GM12865 (cell line): ENCODE results near the gene BRPF1.

ENCODE experiments used
- DNase-seq: peaks from one replicate; pipeline ENCODE4 v3.0.0; 2010; ENCODE audit warnings: low read depth
- H3K4me3 ChIP-seq: 2 replicates; pipeline ENCODE4 v1.5.1; 2011; ENCODE audit warnings: mild to moderate bottlenecking, low read depth, low read length, control low read depth
- CTCF ChIP-seq: IDR thresholded peaks from 2 replicates; pipeline ENCODE4 v1.5.1; 2011; ENCODE audit warnings: low read length, control low read depth, low read depth, inconsistent platforms; ENCODE audit not compliant: insufficient read depth; ENCODE audit errors: missing control alignments

Gene BRPF1

DNA sequence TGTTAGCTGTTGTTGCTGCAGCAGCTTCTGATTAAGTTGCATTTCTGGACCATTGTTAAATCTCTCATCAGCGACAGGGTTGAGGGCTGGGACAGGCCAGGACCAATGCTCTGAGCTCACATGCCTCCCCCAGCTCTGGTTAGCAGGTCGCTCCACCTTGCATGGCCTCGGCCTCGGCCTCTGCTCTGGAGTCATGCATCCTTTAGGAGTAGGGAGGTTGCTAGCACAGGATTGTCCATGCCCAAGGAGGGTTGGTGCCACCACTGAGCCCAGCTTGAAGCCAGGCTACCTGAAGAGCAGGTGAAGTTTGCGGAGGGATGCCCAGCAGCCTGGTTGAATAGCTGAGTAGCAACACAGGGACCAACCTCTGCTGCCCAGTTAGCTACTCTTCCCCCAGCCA lies 39.1 kb upstream of the BRPF1 start:
- H3K4me3 ChIP-seq, result no peak overlapping the region
- no peak for DNase-seq
- no peak for TF ChIP-seq CTCF

- no peak for DNase-seq
- H3K4me3 ChIP-seq, result no peak overlapping the region
- no peak for TF ChIP-seq CTCF
These were observed 36.2 kb upstream of the BRPF1 start for GRCh38 chr3:9695345-9695744.

DNA sequence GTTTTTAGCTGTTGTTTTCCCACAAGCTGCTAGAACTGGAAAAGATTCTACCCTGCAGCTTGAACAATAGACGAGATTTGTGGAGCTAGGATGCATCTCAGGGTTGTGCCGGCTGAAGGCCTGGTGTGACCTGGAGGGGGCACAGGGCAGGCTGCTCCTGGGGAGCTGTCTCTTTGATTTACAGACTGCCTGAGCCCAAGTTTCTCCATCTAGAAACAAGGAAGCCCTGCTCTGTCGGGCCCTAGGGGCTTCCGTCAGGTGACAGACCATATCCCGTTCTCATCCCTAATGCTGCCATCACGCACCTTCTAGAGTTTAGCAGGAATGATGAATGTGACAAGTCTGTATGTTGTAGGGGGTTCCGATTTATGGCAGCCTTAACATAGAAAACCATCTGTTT lies 35.8 kb upstream of the BRPF1 start:
- no peak overlapping the region for H3K4me3 ChIP-seq
- no peak for DNase-seq
- no peak for TF ChIP-seq CTCF

DNA sequence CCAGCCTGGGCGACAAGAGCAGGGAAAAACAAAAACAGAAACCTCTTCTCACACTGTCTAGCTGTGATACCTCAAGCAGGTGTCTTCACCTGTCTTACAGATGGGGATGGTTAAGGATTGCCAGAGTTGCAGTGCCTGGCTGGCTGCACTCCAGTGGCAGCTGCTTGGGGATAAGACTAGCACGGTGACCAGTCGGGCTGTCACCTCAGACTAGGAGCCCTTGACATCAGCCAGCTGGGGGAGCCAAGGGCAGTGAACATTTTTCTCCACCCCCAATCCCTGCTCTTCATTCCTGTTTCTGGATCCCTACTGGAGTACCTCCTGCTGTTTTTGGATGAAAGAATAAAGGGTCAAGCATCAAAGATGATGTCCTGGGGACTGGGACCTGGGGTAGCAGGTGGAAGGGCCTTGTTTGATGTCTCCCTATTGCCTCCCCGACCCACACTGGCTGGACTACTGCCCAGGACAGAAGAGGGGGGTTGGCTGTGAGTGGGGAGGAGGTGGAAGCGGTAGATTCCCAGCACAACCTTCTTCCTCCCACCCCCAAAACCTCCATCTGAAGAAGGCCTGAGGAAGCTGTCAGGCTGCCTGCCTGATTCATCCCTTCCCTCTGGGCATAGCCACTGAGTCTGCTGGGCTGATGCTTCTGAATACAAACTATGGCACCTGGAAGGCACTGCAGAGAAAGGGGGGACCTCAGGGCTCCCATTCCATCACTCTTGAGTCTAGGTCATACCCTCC lies 34.9 kb upstream of the BRPF1 start:
- no peak for DNase-seq
- TF ChIP-seq CTCF, result no peak

DNA sequence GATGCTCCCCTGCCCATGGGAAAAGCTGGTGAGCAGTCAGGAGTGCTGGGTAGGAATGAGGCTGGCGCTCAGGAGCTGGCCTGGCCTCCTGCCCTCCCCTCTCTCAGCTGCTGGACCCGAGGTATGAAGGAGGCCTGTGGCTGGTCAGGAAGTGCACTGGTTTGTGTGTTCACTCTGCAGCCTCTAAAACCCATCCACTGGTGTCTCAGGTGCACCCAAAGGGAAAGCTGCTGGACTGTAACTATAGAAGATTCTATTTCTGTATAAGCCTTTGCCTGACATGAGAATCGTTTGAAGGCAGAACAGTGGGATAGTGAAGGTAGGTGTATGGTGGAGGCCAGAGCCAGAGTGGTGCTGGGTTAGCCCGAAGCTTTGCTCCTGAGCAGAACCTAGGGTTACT lies 33.6 kb upstream of the BRPF1 start:
- DNase-seq, result no peak
- no peak for TF ChIP-seq CTCF
- H3K4me3 ChIP-seq, result no peak overlapping the region

More for the DNA sequence above, 34.9 kb upstream of the BRPF1 start:
- H3K4me3 ChIP-seq, result no peak overlapping the region

DNA sequence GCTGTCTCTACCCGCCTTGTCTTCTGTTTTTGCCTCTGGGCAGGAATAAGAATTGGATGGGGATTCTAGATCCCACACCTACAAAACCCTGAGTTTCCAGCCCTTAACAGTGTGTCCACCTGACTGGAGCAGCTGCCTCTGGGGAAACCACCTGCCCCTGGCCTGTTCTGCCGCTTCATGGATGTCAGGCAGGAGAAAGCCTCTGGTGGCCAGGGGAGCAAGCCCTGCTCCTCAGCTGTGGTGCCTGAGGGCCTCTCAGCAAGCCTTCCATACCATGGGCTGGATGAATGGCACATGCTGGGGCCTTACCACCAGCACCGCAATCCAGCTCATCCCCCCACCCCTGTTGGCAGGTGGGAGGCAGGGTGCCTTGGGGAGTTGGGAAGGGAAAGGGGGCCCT lies 33.2 kb upstream of the BRPF1 start:
- TF ChIP-seq CTCF, result no peak
- no peak overlapping the region for H3K4me3 ChIP-seq
- no peak for DNase-seq

GRCh38 chr3:9700536-9700935 lies 31.0 kb upstream of the BRPF1 start:
- no peak overlapping the region for H3K4me3 ChIP-seq
- TF ChIP-seq CTCF, result no peak
- no peak for DNase-seq
